HL-60 (cell line): ENCODE measurements around the gene NCBP2.

ENCODE experiments used
- DNase-seq, 2 experiments: peaks; one replicate each; pipeline ENCODE4 v3.0.0-alpha.2; 2010 to 2020; ENCODE audit warnings: low read depth in 1 of 2, low spot score in 1 of 2
- H3K27ac ChIP-seq: fragments of 250-450 bp; sonication (Bioruptor Pico); replicated peaks from 2 replicates; pipeline ENCODE4 v1.5.1; 2020; ENCODE audit warnings: mild to moderate bottlenecking, moderate library complexity
- H3K27me3 ChIP-seq: fragments of 250-450 bp; sonication (Bioruptor Pico); 2 replicates; pipeline ENCODE4 v1.5.1; 2021; ENCODE audit warnings: mild to moderate bottlenecking, moderate library complexity; ENCODE audit not compliant: insufficient read depth, poor library complexity, severe bottlenecking
- H3K4me3 ChIP-seq: replicated peaks from 2 replicates; pipeline ENCODE4 v1.5.1; 2011; ENCODE audit warnings: mild to moderate bottlenecking, control low read depth, low read length; ENCODE audit not compliant: insufficient read depth
- GABPA ChIP-seq: IDR thresholded peaks from 2 replicates; pipeline ENCODE4 v1.6.1; 2012; ENCODE audit warnings: low read depth
- POLR2AphosphoS5 ChIP-seq: IDR thresholded peaks from 2 replicates; pipeline ENCODE4 v1.6.1; 2012; ENCODE audit warnings: low read depth
- SPI1 ChIP-seq: IDR thresholded peaks from 2 replicates; pipeline ENCODE4 v1.6.1; 2012; ENCODE audit warnings: low read depth, mild to moderate bottlenecking, borderline replicate concordance
- TF ChIP-seq, protein P1 (sequence below): IDR thresholded peaks from 2 replicates; pipeline ENCODE4 v1.6.1; 2012; ENCODE audit warnings: low read depth; ENCODE audit not compliant: insufficient replicate concordance
- TF ChIP-seq, protein P2 (sequence below): IDR thresholded peaks from one replicate; pipeline ENCODE4 v1.5.1; 2011; ENCODE audit warnings: low read length, control low read depth, inconsistent platforms; ENCODE audit not compliant: insufficient read depth

NCBP2 gene

DNA sequence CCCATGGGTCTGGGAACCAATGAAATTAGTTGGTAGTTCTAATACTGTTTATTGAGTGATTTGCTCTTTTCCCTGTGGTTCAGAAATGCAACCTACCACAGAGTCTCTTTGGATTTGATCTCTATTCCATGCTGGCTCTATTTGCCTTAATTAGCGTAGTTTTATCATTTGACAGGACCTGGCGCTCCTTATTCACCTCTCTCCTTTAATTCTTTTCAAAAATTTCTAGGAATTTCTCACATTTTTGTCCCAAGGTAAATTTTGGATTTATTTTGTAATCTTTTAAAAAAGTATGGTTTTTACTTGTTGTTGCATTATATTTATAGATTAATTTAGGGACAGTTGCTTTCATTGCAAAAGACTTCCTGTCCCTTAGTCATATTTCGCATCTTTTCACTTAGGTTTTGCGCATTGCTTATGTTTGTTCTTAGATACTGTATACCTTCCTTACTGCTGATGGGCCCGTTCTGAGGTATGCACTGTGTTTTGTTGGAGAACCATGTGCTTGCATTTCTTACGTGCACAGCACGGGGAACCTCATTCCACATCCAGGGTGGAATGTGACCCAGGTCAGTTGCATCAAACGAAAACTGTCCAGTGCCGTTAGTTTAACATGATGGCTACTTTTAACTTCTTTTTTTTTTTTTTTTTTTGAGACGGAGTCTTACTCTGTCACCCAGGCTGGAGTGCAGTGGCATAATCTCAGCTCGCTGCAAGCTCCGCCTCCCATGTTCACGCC lies 47.6 kb downstream of the NCBP2 start:
- Histone ChIP-seq H3K4me3 (no peak overlapping the region), H3K27me3 (no peaks in the 10 kb centered on the region), H3K27ac (no peak overlapping the region)
- DNase-seq, result no peak
- TF ChIP-seq, protein P1, sequence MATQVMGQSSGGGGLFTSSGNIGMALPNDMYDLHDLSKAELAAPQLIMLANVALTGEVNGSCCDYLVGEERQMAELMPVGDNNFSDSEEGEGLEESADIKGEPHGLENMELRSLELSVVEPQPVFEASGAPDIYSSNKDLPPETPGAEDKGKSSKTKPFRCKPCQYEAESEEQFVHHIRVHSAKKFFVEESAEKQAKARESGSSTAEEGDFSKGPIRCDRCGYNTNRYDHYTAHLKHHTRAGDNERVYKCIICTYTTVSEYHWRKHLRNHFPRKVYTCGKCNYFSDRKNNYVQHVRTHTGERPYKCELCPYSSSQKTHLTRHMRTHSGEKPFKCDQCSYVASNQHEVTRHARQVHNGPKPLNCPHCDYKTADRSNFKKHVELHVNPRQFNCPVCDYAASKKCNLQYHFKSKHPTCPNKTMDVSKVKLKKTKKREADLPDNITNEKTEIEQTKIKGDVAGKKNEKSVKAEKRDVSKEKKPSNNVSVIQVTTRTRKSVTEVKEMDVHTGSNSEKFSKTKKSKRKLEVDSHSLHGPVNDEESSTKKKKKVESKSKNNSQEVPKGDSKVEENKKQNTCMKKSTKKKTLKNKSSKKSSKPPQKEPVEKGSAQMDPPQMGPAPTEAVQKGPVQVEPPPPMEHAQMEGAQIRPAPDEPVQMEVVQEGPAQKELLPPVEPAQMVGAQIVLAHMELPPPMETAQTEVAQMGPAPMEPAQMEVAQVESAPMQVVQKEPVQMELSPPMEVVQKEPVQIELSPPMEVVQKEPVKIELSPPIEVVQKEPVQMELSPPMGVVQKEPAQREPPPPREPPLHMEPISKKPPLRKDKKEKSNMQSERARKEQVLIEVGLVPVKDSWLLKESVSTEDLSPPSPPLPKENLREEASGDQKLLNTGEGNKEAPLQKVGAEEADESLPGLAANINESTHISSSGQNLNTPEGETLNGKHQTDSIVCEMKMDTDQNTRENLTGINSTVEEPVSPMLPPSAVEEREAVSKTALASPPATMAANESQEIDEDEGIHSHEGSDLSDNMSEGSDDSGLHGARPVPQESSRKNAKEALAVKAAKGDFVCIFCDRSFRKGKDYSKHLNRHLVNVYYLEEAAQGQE, result no peak
- TF ChIP-seq SPI1 (no peak), POLR2AphosphoS5 (no peak), GABPA (no peak)
- TF ChIP-seq, protein P2, sequence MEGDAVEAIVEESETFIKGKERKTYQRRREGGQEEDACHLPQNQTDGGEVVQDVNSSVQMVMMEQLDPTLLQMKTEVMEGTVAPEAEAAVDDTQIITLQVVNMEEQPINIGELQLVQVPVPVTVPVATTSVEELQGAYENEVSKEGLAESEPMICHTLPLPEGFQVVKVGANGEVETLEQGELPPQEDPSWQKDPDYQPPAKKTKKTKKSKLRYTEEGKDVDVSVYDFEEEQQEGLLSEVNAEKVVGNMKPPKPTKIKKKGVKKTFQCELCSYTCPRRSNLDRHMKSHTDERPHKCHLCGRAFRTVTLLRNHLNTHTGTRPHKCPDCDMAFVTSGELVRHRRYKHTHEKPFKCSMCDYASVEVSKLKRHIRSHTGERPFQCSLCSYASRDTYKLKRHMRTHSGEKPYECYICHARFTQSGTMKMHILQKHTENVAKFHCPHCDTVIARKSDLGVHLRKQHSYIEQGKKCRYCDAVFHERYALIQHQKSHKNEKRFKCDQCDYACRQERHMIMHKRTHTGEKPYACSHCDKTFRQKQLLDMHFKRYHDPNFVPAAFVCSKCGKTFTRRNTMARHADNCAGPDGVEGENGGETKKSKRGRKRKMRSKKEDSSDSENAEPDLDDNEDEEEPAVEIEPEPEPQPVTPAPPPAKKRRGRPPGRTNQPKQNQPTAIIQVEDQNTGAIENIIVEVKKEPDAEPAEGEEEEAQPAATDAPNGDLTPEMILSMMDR, result no peak

DNA sequence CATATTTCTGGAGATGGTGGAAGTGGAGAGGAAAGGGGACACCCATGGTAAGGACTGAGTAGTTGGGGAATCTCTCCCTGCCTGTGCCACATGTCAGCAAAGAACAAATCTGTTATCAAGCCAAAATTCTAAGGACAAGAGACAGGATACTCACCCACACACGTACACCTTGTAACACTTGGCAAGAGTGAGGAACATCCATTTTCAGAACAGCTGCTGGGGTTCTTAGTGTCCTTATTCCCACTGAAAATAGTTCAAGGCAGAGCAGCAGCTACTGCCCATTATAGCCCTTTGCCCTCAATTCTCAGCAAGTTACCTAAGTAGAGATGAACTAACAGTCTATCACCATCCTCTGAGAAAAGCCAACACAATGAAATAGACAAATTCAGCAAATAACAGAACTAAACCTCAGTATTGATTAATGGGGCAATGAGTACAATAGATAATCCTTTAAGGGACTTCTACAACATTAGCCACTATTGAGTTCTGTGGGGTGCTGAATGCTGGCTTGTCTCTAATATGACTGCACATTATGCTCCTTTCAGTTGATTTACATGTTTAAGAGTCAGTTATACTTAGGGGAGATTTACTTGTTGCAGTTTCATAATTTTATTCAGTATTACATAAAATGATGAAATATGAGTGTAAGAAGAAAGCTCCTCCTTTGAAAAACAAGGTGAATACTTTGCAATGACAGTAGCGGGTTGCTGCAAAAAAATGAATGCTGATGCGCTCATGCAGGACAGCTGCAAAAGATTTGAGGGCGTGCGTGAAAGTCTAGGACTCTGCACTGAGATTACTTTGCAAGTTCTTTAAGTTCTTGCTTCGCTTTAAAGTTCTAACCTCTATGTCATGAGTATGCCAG lies 52.3 kb downstream of the NCBP2 start:
- peak in 1 of 2 experiments; percentile 44 for DNase-seq
- no peaks in the 10 kb centered on the region for H3K27me3 ChIP-seq
- no peak overlapping the region for H3K4me3 ChIP-seq
- H3K27ac ChIP-seq, result no peak overlapping the region
- TF ChIP-seq, protein P2, result no peak

DNA sequence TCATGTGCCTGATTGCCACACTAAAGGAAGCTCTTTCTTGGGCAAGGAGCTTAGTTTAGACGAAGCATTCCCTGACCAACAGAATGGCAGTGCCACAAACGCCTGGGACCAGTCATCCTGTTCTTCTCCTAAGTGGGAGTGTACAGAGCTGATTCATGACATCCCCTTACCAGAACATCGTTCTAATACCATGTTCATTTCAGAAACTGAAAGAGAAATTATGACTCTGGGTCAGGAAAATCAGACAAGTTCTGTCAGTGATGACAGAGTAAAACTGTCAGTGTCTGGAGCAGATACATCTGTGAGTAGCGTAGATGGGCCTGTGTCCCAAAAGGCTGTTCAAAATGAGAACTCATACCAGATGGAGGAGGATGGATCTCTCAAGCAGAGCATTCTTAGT lies 56.2 kb downstream of the NCBP2 start:
- Histone ChIP-seq H3K27me3 (no peaks in the 10 kb centered on the region), H3K27ac (no peak overlapping the region), H3K4me3 (no peak overlapping the region)
- TF ChIP-seq, protein P2, result no peak
- TF ChIP-seq POLR2AphosphoS5, result no peak
- no peak for TF ChIP-seq SPI1
- no peak for TF ChIP-seq GABPA
- TF ChIP-seq, protein P1, result no peak
- no peak for DNase-seq
